Osteocyte (in vitro differentiated cells): Measurements from ENCODE around the gene CARD10. TPM values are rescaled to one million over a fixed set of nuclear protein-coding genes. Genes with fewer than 3 reads are reported as not detected.

Experiments used
- DNase-seq: peaks from one replicate; pipeline ENCODE4 v3.0.0; 2021; ENCODE audit warnings: mixed read lengths; ENCODE audit not compliant: unreplicated experiment; ENCODE audit errors: extremely low spot score
- H3K27ac Mint-ChIP-seq: one replicate; pipeline ENCODE4 v1.8.0; 2021; ENCODE audit warnings: mild to moderate bottlenecking, mixed read lengths; ENCODE audit not compliant: unreplicated experiment
- H3K27me3 Mint-ChIP-seq: one replicate; pipeline ENCODE4 v1.8.0; 2021; ENCODE audit warnings: mixed read lengths; ENCODE audit not compliant: unreplicated experiment
- H3K36me3 Mint-ChIP-seq: one replicate; pipeline ENCODE4 v1.8.0; 2021; ENCODE audit warnings: mixed read lengths; ENCODE audit not compliant: unreplicated experiment
- H3K4me1 Mint-ChIP-seq: one replicate; pipeline ENCODE4 v1.8.0; 2021; ENCODE audit warnings: mixed read lengths; ENCODE audit not compliant: unreplicated experiment
- H3K4me3 Mint-ChIP-seq: one replicate; pipeline ENCODE4 v1.8.0; 2021; ENCODE audit warnings: mild to moderate bottlenecking, moderate library complexity, mixed read lengths; ENCODE audit not compliant: unreplicated experiment
- H3K9me3 Mint-ChIP-seq: one replicate; pipeline ENCODE4 v1.8.0; 2021; ENCODE audit warnings: mixed read lengths; ENCODE audit not compliant: unreplicated experiment
- CTCF ChIP-seq: fragments of 200-600 bp; sonication (generic); IDR thresholded peaks from 2 replicates; pipeline ENCODE4 v1.5.0; 2021; ENCODE audit warnings: antibody characterized with exemption, mild to moderate bottlenecking, moderate library complexity
- total RNA-seq: library from RNA; stranded (reverse); gene quantifications from 2 replicates; pipeline ENCODE4 v1.2.1, GENCODE V29; 2021

CARD10 gene
- total RNA-seq, 1 donor from 2014 or later = 31.5 TPM

DNA sequence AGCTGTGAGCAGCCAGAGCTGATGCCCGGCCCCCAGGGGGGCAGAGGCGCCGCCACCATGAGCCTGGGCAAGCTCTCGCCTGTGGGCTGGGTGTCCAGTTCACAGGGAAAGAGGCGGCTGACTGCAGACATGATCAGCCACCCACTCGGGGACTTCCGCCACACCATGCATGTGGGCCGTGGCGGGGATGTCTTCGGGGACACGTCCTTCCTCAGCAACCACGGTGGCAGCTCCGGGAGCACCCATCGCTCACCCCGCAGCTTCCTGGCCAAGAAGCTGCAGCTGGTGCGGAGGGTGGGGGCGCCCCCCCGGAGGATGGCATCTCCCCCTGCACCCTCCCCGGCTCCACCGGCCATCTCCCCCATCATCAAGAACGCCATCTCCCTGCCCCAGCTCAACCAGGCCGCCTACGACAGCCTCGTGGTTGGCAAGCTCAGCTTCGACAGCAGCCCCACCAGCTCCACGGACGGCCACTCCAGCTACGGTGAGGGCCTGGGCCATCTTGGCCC, 47.2 kb upstream of the CARD10 start:
- H3K4me3 Mint-ChIP-seq = no peak overlapping the region
- TF ChIP-seq CTCF = no peak
- no peaks in the 10 kb centered on the region for H3K9me3 Mint-ChIP-seq
- H3K36me3 Mint-ChIP-seq = peaks cover 24% of the 10 kb centered on the region
- H3K4me1 Mint-ChIP-seq = peaks cover 64% of the 10 kb centered on the region
- no peak for DNase-seq
- H3K27ac Mint-ChIP-seq = no peak overlapping the region
- no peaks in the 10 kb centered on the region for H3K27me3 Mint-ChIP-seq

GRCh38 chr22:37565830-37566229, 46.6 kb upstream of the CARD10 start:
- Mint-ChIP-seq H3K4me1 (peaks cover 63% of the 10 kb centered on the region), H3K36me3 (peaks cover 23% of the 10 kb centered on the region), H3K4me3 (peak overlapping the region; percentile 14), H3K27ac (peak overlapping the region; percentile 23), H3K27me3 (no peaks in the 10 kb centered on the region), H3K9me3 (no peaks in the 10 kb centered on the region)
- no peak for DNase-seq
- no peak for TF ChIP-seq CTCF

- no peak for TF ChIP-seq CTCF
- peaks cover 60% of the 10 kb centered on the region for H3K4me1 Mint-ChIP-seq
- peak overlapping the region; percentile 86 for H3K4me3 Mint-ChIP-seq
- peaks cover 19% of the 10 kb centered on the region for H3K36me3 Mint-ChIP-seq
- no peak for DNase-seq
- H3K27ac Mint-ChIP-seq = peak overlapping the region; percentile 83
- no peaks in the 10 kb centered on the region for H3K9me3 Mint-ChIP-seq
- no peaks in the 10 kb centered on the region for H3K27me3 Mint-ChIP-seq
Measured at GRCh38 chr22:37564111-37564711, 45.0 kb upstream of the CARD10 start.

DNA sequence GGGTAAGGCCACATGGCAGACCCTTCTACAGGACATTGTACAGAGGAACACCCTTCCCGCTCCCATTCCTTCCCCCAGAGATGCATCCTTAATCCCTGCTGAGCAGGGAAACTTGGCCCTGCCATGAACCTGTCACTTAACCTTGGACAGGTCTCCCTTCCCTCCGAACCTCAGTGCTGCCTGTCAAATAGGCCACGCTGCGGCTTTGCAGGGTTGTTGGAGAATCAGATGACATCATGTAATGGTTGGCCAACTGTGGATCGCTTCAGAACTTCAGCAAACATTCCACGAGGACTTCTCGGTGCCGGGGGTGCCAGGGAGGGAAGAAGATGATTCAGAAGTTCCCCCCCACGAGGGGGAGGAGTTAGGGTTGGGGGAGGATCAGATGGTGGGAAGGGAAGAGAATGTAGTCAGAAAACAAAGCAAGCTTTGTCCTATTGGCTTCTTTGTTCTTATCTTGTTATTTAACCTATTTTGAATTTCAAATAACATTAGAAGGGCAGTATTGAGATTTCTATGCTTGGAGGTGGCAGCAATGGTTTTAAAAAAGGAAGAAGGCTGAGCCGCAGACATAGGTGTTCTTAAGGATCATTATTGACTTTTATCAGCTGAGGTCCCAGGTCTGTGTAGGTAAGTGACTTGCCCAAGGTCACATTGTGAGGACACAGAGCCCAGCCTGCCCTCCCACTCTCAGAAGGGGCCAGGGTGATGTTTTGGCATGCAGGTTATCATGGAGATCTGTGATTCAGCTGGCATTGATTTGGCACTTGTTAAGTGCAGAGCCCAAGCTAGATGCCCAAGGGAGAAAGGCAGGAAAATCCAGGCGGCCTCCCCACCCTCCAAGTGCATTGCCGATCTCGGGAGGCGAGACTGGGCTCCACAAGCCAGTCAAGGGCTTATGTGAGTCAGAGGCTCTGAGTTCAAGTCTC, 44.2 kb upstream of the CARD10 start:
- no peaks in the 10 kb centered on the region for H3K9me3 Mint-ChIP-seq
- peak overlapping the region; percentile 86 for H3K4me3 Mint-ChIP-seq
- H3K36me3 Mint-ChIP-seq = peaks cover 19% of the 10 kb centered on the region
- H3K27me3 Mint-ChIP-seq = no peaks in the 10 kb centered on the region
- no peak for TF ChIP-seq CTCF
- peak overlapping the region; percentile 83 for H3K27ac Mint-ChIP-seq
- H3K4me1 Mint-ChIP-seq = peaks cover 67% of the 10 kb centered on the region
- peak; percentile 86 for DNase-seq
